Measurements from ENCODE around the gene HBS1L.

HBS1L gene

GRCh38 chr6:135033238-135033637 lies 21.4 kb downstream of the HBS1L start:
- DNase-seq: no peak

GRCh38 chr6:135030532-135031178 lies 24.0 kb downstream of the HBS1L start:
- no peak for DNase-seq

GRCh38 chr6:135030056-135030473 lies 24.6 kb downstream of the HBS1L start:
- DNase-seq: no peak

GRCh38 chr6:135025775-135026174 lies 28.8 kb downstream of the HBS1L start:
- no peak for DNase-seq

- no peak for DNase-seq
Observed at GRCh38 chr6:135025175-135025574, 29.4 kb downstream of the HBS1L start.

- no peak for DNase-seq
Observed at GRCh38 chr6:135022050-135022697, 32.4 kb downstream of the HBS1L start.

GRCh38 chr6:135021310-135022049 lies 33.1 kb downstream of the HBS1L start:
- DNase-seq: no peak

GRCh38 chr6:135018941-135019340 lies 35.7 kb downstream of the HBS1L start:
- no peak for DNase-seq

- DNase-seq: no peak
Observed at GRCh38 chr6:135018052-135018451, 36.6 kb downstream of the HBS1L start.

GRCh38 chr6:135014353-135014832 lies 40.2 kb downstream of the HBS1L start:
- no peak for DNase-seq

- DNase-seq: no peak
Observed at GRCh38 chr6:135013211-135013610, 41.4 kb downstream of the HBS1L start.

GRCh38 chr6:135012764-135013163 lies 41.9 kb downstream of the HBS1L start:
- no peak for DNase-seq

GRCh38 chr6:135012349-135012748 lies 42.3 kb downstream of the HBS1L start:
- no peak for DNase-seq

GRCh38 chr6:135008941-135009290 lies 45.7 kb downstream of the HBS1L start:
- no peak for DNase-seq

- DNase-seq: no peak
Observed at GRCh38 chr6:135008072-135008940, 46.3 kb downstream of the HBS1L start.

GRCh38 chr6:135006386-135006914 lies 48.2 kb downstream of the HBS1L start:
- DNase-seq: no peak

- DNase-seq: no peak
Observed at GRCh38 chr6:135004399-135004798, 50.2 kb downstream of the HBS1L start.

- DNase-seq: no peak
Observed at GRCh38 chr6:135002974-135003703, 51.5 kb downstream of the HBS1L start.

- DNase-seq: no peak
Observed at GRCh38 chr6:135002229-135002844, 52.3 kb downstream of the HBS1L start.

- DNase-seq: no peak
Observed at GRCh38 chr6:134999107-134999506, 55.5 kb downstream of the HBS1L start.

Measured in activated CD4-positive, alpha-beta T cell treated with anti-CD3 and anti-CD28 coated beads, Interleukin-2, amount 50 U/mL, for 1 hour (primary cell).